ENCODE results near the gene TNFRSF14.

Gene TNFRSF14

DNA sequence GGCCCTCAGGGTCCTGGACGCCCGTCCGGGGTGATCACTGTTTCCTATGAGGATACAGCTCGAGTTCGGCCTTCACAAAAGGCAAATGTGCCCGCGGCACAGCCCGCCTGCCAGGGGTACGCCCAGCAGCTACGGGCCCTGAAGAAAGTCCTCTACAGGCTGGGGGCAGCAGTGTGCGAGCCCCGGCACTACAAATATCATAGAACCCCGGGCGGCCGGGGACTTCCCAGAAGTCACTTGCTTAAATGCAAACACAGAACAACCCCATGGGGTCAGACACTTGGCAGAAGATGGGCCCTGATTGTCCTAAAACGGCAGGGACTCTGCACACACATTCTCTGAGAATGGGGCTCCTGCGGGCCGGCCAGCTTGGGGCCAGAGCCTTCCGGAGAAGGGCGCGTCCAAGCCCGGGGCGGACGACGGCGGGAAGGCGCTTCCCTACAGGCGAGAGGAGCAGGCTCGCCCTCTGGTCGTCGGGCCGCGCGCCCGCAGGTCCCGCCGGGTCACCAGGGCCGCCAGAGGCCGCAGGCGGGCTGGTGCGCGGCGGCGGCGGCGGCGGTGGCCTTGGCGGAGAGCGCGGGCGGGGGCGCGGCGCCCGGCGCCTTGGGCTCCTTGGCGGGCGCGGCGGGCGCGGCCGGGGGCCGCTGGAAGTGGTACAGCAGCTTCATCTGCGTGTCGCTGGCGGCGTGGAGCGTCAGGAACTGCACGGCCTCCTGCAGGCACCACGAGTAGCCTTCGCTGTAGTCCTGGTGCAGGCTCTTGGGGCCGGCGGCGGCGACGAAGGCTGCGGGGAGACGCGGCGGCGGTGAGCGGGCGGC lies 27.0 kb upstream of the TNFRSF14 start:
- no peak for TF ChIP-seq BACH2 (CRISPR knock-in tag; IDR thresholded peaks at IDR 0.05; ENCODE audit: borderline replicate concordance)
- TF ChIP-seq ZC3H10 (CRISPR knock-in tag; IDR thresholded peaks at IDR 0.05): no peak
- no peak for TF ChIP-seq CSDC2 (CRISPR knock-in tag; IDR thresholded peaks at IDR 0.05)
- TF ChIP-seq GLIS3 (CRISPR knock-in tag; IDR thresholded peaks at IDR 0.05): no peak
- no peak for TF ChIP-seq ESRRG (CRISPR knock-in tag; IDR thresholded peaks at IDR 0.05)
- no peak for TF ChIP-seq ISL1 (CRISPR knock-in tag; IDR thresholded peaks at IDR 0.05)
- no peak for TF ChIP-seq OSR1 (CRISPR knock-in tag; IDR thresholded peaks at IDR 0.05)
- TF ChIP-seq ZNF8 (CRISPR knock-in tag; IDR thresholded peaks at IDR 0.05): no peak
- TF ChIP-seq PPARA (CRISPR knock-in tag; IDR thresholded peaks at IDR 0.05; ENCODE audit: borderline replicate concordance): no peak
- TF ChIP-seq, protein P1, sequence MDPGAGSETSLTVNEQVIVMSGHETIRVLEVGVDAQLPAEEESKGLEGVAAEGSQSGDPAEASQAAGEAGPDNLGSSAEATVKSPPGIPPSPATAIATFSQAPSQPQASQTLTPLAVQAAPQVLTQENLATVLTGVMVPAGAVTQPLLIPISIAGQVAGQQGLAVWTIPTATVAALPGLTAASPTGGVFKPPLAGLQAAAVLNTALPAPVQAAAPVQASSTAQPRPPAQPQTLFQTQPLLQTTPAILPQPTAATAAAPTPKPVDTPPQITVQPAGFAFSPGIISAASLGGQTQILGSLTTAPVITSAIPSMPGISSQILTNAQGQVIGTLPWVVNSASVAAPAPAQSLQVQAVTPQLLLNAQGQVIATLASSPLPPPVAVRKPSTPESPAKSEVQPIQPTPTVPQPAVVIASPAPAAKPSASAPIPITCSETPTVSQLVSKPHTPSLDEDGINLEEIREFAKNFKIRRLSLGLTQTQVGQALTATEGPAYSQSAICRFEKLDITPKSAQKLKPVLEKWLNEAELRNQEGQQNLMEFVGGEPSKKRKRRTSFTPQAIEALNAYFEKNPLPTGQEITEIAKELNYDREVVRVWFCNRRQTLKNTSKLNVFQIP (CRISPR knock-in tag; IDR thresholded peaks at IDR 0.05; ENCODE audit: borderline replicate concordance, low read depth): no peak
- TF ChIP-seq, protein P2, sequence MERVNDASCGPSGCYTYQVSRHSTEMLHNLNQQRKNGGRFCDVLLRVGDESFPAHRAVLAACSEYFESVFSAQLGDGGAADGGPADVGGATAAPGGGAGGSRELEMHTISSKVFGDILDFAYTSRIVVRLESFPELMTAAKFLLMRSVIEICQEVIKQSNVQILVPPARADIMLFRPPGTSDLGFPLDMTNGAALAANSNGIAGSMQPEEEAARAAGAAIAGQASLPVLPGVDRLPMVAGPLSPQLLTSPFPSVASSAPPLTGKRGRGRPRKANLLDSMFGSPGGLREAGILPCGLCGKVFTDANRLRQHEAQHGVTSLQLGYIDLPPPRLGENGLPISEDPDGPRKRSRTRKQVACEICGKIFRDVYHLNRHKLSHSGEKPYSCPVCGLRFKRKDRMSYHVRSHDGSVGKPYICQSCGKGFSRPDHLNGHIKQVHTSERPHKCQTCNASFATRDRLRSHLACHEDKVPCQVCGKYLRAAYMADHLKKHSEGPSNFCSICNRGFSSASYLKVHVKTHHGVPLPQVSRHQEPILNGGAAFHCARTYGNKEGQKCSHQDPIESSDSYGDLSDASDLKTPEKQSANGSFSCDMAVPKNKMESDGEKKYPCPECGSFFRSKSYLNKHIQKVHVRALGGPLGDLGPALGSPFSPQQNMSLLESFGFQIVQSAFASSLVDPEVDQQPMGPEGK (CRISPR knock-in tag; IDR thresholded peaks at IDR 0.05; ENCODE audit: borderline replicate concordance): no peak
- TF ChIP-seq ZNF565 (CRISPR knock-in tag; conservative IDR thresholded peaks at IDR 0.05; ENCODE audit: low read depth): no peak
- ATAC-seq: no peak

DNA sequence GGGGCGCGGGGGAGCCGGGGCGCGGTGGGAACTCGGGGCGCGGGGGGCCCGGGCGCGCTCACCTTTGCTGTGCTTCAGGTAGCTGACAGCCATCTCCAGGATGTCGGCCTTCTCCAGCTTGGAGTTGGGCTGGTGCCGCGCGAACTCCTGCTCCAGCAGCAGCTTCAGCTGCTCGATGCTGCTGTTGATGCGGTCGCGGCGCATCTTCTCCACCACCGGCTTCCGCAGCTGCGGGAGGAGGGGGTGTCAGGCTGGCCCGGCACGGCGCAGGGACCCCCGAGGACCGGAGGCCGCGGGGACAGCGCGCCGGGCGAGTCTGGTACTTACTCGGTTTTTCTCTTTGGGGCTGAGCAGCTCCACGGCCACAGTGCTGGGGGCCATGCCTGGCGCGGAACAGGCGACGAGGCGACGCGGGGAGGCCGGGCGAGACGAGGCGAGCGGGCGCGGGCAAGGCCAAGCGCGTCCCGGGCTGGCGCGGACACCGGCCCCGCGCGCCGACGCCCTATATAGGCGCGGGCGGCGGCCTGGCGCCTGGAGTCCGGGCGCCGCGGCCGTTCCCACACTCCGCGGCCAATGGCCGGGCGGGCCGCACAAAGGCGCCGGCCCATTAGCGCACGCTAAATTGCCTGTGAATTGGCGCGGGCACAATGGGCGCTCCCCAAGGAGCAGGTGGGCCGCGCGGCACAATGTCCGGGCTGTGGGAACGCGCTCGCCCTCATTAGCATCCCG lies 26.2 kb upstream of the TNFRSF14 start, which contains the start of gene HES5:
TSS of gene HES5 (minus strand) at position 480 of the 729 bp plus-strand sequence. CDS start at position 381, 99 bp downstream.
- ATAC-seq: no peak
- TF ChIP-seq ESRRG (CRISPR knock-in tag; IDR thresholded peaks at IDR 0.05) (no peak), TCF4 (CRISPR knock-in tag; IDR thresholded peaks at IDR 0.05; ENCODE audit: borderline replicate concordance) (no peak)

DNA sequence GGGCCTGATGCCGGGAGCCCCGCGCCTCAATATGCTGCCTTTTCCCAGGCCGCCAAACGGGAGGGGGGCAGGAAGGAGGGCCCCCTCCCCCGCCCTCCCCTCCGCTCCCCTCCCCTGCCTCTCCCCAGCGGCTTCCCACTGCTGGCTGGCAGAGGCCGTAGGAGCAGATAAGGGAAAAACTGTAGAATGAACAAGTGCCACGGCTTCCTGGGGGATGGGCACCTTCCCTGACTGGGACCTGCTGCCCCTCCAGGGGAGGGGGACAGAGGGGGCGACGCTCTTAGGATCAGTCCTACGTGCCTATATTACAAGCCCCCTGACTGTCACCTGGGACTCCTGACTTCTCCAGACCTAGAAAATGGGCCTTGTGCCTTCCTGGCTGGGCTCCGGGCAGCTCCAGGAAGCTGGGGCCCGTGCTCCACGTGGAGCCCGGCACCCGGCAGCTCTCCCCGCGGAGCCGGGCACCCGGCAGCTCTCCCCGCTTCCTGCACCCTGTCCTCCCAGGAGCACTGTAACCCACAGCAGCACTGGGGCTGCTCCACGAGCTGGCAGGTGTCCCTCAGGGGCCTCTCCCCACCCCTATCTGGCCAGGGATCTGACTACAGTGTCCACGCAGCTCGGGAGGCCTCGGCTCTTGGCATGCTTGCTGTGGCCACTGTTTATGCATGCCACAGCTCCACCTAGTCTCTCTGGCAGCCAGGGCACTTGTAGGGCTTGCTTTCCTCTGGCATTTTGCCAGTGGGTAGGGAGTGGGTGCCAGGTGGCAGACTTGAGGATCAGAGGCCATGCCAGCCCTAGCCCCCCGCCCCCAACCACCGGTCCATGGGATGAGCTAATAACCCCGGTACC lies 25.4 kb upstream of the TNFRSF14 start:
- ATAC-seq: no peak
- TF ChIP-seq TOX (CRISPR knock-in tag; IDR thresholded peaks at IDR 0.05; ENCODE audit: borderline replicate concordance) (no peak), OSR1 (CRISPR knock-in tag; IDR thresholded peaks at IDR 0.05) (no peak), ZNF565 (CRISPR knock-in tag; conservative IDR thresholded peaks at IDR 0.05; ENCODE audit: low read depth) (no peak), ARNTL (CRISPR knock-in tag; IDR thresholded peaks at IDR 0.05; ENCODE audit: borderline replicate concordance, low read depth) (no peak), ZFP30 (CRISPR knock-in tag; IDR thresholded peaks at IDR 0.05) (no peak), SNAI2 (CRISPR knock-in tag; IDR thresholded peaks at IDR 0.05) (no peak), ESRRG (CRISPR knock-in tag; IDR thresholded peaks at IDR 0.05) (no peak), ZFP3 (CRISPR knock-in tag; IDR thresholded peaks at IDR 0.05) (no peak), CSDC2 (CRISPR knock-in tag; IDR thresholded peaks at IDR 0.05) (no peak), PPARA (CRISPR knock-in tag; IDR thresholded peaks at IDR 0.05; ENCODE audit: borderline replicate concordance) (no peak)
- TF ChIP-seq, protein P3, sequence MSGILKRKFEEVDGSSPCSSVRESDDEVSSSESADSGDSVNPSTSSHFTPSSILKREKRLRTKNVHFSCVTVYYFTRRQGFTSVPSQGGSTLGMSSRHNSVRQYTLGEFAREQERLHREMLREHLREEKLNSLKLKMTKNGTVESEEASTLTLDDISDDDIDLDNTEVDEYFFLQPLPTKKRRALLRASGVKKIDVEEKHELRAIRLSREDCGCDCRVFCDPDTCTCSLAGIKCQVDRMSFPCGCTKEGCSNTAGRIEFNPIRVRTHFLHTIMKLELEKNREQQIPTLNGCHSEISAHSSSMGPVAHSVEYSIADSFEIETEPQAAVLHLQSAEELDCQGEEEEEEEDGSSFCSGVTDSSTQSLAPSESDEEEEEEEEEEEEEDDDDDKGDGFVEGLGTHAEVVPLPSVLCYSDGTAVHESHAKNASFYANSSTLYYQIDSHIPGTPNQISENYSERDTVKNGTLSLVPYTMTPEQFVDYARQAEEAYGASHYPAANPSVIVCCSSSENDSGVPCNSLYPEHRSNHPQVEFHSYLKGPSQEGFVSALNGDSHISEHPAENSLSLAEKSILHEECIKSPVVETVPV (CRISPR knock-in tag; IDR thresholded peaks at IDR 0.05): no peak
- TF ChIP-seq, protein P2 (CRISPR knock-in tag; IDR thresholded peaks at IDR 0.05; ENCODE audit: borderline replicate concordance): no peak
- TF ChIP-seq, protein P4, sequence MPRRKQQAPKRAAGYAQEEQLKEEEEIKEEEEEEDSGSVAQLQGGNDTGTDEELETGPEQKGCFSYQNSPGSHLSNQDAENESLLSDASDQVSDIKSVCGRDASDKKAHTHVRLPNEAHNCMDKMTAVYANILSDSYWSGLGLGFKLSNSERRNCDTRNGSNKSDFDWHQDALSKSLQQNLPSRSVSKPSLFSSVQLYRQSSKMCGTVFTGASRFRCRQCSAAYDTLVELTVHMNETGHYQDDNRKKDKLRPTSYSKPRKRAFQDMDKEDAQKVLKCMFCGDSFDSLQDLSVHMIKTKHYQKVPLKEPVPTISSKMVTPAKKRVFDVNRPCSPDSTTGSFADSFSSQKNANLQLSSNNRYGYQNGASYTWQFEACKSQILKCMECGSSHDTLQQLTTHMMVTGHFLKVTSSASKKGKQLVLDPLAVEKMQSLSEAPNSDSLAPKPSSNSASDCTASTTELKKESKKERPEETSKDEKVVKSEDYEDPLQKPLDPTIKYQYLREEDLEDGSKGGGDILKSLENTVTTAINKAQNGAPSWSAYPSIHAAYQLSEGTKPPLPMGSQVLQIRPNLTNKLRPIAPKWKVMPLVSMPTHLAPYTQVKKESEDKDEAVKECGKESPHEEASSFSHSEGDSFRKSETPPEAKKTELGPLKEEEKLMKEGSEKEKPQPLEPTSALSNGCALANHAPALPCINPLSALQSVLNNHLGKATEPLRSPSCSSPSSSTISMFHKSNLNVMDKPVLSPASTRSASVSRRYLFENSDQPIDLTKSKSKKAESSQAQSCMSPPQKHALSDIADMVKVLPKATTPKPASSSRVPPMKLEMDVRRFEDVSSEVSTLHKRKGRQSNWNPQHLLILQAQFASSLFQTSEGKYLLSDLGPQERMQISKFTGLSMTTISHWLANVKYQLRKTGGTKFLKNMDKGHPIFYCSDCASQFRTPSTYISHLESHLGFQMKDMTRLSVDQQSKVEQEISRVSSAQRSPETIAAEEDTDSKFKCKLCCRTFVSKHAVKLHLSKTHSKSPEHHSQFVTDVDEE (CRISPR knock-in tag; IDR thresholded peaks at IDR 0.05): no peak
- TF ChIP-seq, protein P5, sequence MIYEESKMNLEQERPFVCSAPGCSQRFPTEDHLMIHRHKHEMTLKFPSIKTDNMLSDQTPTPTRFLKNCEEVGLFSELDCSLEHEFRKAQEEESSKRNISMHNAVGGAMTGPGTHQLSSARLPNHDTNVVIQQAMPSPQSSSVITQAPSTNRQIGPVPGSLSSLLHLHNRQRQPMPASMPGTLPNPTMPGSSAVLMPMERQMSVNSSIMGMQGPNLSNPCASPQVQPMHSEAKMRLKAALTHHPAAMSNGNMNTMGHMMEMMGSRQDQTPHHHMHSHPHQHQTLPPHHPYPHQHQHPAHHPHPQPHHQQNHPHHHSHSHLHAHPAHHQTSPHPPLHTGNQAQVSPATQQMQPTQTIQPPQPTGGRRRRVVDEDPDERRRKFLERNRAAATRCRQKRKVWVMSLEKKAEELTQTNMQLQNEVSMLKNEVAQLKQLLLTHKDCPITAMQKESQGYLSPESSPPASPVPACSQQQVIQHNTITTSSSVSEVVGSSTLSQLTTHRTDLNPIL (CRISPR knock-in tag; IDR thresholded peaks at IDR 0.05; ENCODE audit: low read depth): no peak
- TF ChIP-seq, protein P1 (CRISPR knock-in tag; IDR thresholded peaks at IDR 0.05; ENCODE audit: borderline replicate concordance, low read depth): no peak

Data from SK-N-SH treated with all-trans-retinoic acid at 6 μM for 48 hours (cell line).